K562 (cell line): ENCODE results near the gene LAT. TPM values are rescaled to one million over a fixed set of nuclear protein-coding genes. Genes with fewer than 3 reads are reported as not detected.
A peak's percentile ranks its signal among the peaks of the same experiment; 100 is the strongest.

Experiments
- ATAC-seq: fragments of 200-7000 bp; cut with Tn5 transposase; 3 replicates; pipeline ENCODE4 v1.9.1; 2020; ENCODE audit warnings: moderate library complexity
- BruUV-seq: library from RNA; stranded (reverse); fragments of 400-500 nt; replicated peaks from 2 replicates; lab custom pipeline; 2021; lab: Mats Ljungman, UMichigan
- CTCF ChIA-PET: fragments of 300-600 bp; formaldehyde crosslinking; extraction: SDS; loops from one replicate; lab custom pipeline; 2021; ENCODE audit warnings: low intra/inter-chr PET ratio; lab: Yijun Ruan, JAX
- POLR2A ChIA-PET: fragments of 300-600, 350-650 bp; sonication (Branson Sonifier 250); formaldehyde crosslinking; extraction: SDS; loops from one replicate; lab custom pipeline; 2021; ENCODE audit warnings: antibody characterized with exemption, inconsistent platforms; lab: Yijun Ruan, JAX
- DNase-seq, 4 experiments: peaks; one replicate each; pipeline versions ENCODE4 v3.0.0 to v3.0.0-alpha.2; 2011 to 2018; ENCODE audit warnings: low spot score in 3 of 4, mixed read lengths in 3 of 4; ENCODE audit errors: extremely low read depth in 1 of 4
- FAIRE-seq: peaks from 2 replicates; lab custom pipeline; 2011; peaks lifted over from hg19 to GRCh38; lab: Jason Lieb, UNC
- H2AFZ ChIP-seq: 2 replicates; pipeline ENCODE4 v1.6.0; 2011; ENCODE audit warnings: low read depth, low read length, control low read depth, inconsistent platforms
- H3K27ac ChIP-seq: fragments of 200-600 bp; 3 replicates; pipeline ENCODE4 v1.8.0; 2011; ENCODE audit warnings: low read depth, mild to moderate bottlenecking, control low read depth, inconsistent platforms, low read length, moderate library complexity, mixed read lengths; ENCODE audit errors: extremely low read depth
- H3K27me3 ChIP-seq, 2 experiments: fragments of 300-600 bp in 1 of 2; 2 replicates in 1 of 2; 3 replicates in 1 of 2; pipeline versions ENCODE4 v1.6.0 to v1.8.0; 2011; ENCODE audit warnings: inconsistent platforms in 2 of 2, low read length in 2 of 2, mild to moderate bottlenecking in 1 of 2, mixed read lengths in 1 of 2, moderate library complexity in 1 of 2; ENCODE audit not compliant: control insufficient read depth in 2 of 2, insufficient read depth in 2 of 2
- H3K36me3 ChIP-seq: fragments of 300-600 bp; 3 replicates; pipeline ENCODE4 v1.8.0; 2011; ENCODE audit warnings: mild to moderate bottlenecking, low read length, inconsistent platforms; ENCODE audit not compliant: control insufficient read depth, insufficient read depth
- H3K4me1 ChIP-seq, 2 experiments: fragments of 200-600 bp in 1 of 2; replicated peaks in 1 of 2; 2 replicates in 1 of 2; 3 replicates in 1 of 2; pipeline versions ENCODE4 v1.5.1 to v1.8.0; 2011; ENCODE audit warnings: inconsistent platforms in 2 of 2, low read length in 2 of 2, mild to moderate bottlenecking in 1 of 2, mixed read lengths in 1 of 2, moderate library complexity in 1 of 2; ENCODE audit not compliant: control insufficient read depth in 2 of 2, insufficient read depth in 2 of 2
- H3K4me2 ChIP-seq: 2 replicates; pipeline ENCODE4 v1.6.1; 2011; ENCODE audit warnings: low read length, control low read depth, inconsistent platforms, mixed read lengths; ENCODE audit not compliant: insufficient read depth
- H3K4me3 ChIP-seq: fragments of 200-600 bp; sonication (generic), shearing (Covaris generic); 2 replicates; pipeline ENCODE4 v1.5.1; 2016; ENCODE audit warnings: control low read depth, inconsistent platforms
- H3K79me2 ChIP-seq: fragments of 200-600 bp; 3 replicates; pipeline ENCODE4 v1.8.0; 2011; ENCODE audit warnings: low read length, inconsistent platforms; ENCODE audit not compliant: control insufficient read depth, insufficient read depth
- H3K9ac ChIP-seq, 2 experiments: 2 replicates each; pipeline versions ENCODE4 v1.6.0 to v1.6.1; 2011; ENCODE audit warnings: low read depth in 2 of 2, low read length in 2 of 2, control low read depth in 1 of 2, inconsistent platforms in 1 of 2, mild to moderate bottlenecking in 1 of 2, mixed read lengths in 1 of 2; ENCODE audit not compliant: insufficient read depth in 1 of 2
- H3K9me1 ChIP-seq: one replicate; pipeline ENCODE4 v1.6.0; 2011; ENCODE audit warnings: inconsistent platforms, mild to moderate bottlenecking, low read length, moderate library complexity; ENCODE audit not compliant: control insufficient read depth, insufficient read depth
- H3K9me3 ChIP-seq: replicated peaks from 2 replicates; pipeline ENCODE4 v1.5.1; 2011; ENCODE audit warnings: low read depth, low read length, inconsistent platforms; ENCODE audit not compliant: control insufficient read depth, insufficient read depth
- H4K20me1 ChIP-seq: replicated peaks from 2 replicates; pipeline ENCODE4 v1.6.1; 2011; ENCODE audit warnings: low read length, inconsistent platforms, mixed read lengths; ENCODE audit not compliant: control insufficient read depth, insufficient read depth
- ARID3B ChIP-seq: fragments of 250-450 bp; sonication (Bioruptor Pico); IDR thresholded peaks from 2 replicates; pipeline ENCODE4 v1.4.0; 2020; ENCODE audit warnings: borderline replicate concordance
- CUX1 ChIP-seq: fragments of 200-800 bp; sonication (Bioruptor generic); IDR thresholded peaks from 2 replicates; pipeline ENCODE4 v1.6.1; 2016; ENCODE audit warnings: missing genetic modification characterization, missing compliant biosample characterization
- MAZ ChIP-seq, 2 experiments: fragments of 450-650 bp in 1 of 2; sonication (generic) in 1 of 2; formaldehyde crosslinking; IDR thresholded peaks in 1 of 2; conservative IDR thresholded peaks in 1 of 2; 2 replicates each; pipeline versions ENCODE4 v1.4.0 to v1.5.0; 2020; ENCODE audit warnings: mild to moderate bottlenecking in 1 of 2, missing genetic modification reagents in 1 of 2
- NCOR1 ChIP-seq: fragments of 450-650 bp; IDR thresholded peaks from 2 replicates; pipeline ENCODE4 v1.6.1; 2016; ENCODE audit warnings: mild to moderate bottlenecking, moderate library complexity
- TRIM25 ChIP-seq: fragments of 450-650 bp; IDR thresholded peaks from 2 replicates; pipeline ENCODE4 v1.7.0; 2016; ENCODE audit warnings: borderline replicate concordance
- ZMIZ1 ChIP-seq, 2 experiments: fragments of 150-350 bp in 1 of 2; IDR thresholded peaks; 2 replicates each; pipeline ENCODE4 v1.6.1; 2012 to 2016; ENCODE audit warnings: low read depth in 2 of 2, low read length in 2 of 2, mild to moderate bottlenecking in 1 of 2, moderate library complexity in 1 of 2
- ZNF224 ChIP-seq: sonication (generic); formaldehyde crosslinking; IDR thresholded peaks from 2 replicates; pipeline ENCODE4 v1.8.0; 2022; ENCODE audit warnings: mild to moderate bottlenecking, missing genetic modification reagents
- ZZZ3 ChIP-seq: fragments of 450-650 bp; IDR thresholded peaks from 2 replicates; pipeline ENCODE4 v1.6.1; 2016; ENCODE audit warnings: antibody characterized with exemption, mild to moderate bottlenecking, moderate library complexity
- WGBS: fragments of 100-300 bp; shearing (Covaris generic); methylation state at CpG from one replicate; pipeline ENCODE4 v1.1.6; 2016; ENCODE audit warnings: low coverage, mixed read lengths; ENCODE audit not compliant: insufficient coverage; ENCODE audit errors: missing lambda C conversion rate; 5-methylcytosine and 5-hydroxymethylcytosine counted together
- in situ Hi-C: fragments of 300-500 bp; cut with MboI; formaldehyde crosslinking; loops from 4 replicates; pipeline ENCODE4 v1.15.0; 2018; ENCODE audit warnings: inconsistent platforms, mixed read lengths
- intact Hi-C: fragments of 100-400 bp; cut with micrococcal nuclease; formaldehyde crosslinking; loops from 2 replicates; pipeline ENCODE4 v1.14.2; 2022
- polyA plus RNA-seq, 8 experiments: library from polyadenylated mRNA; depleted of rRNA in 4 of 8; stranded (reverse) in 5 of 8; unstranded in 3 of 8; fragments of >200 nt; fragmentation: Nextera tagmentation in 2 of 8; fragmentation: Illumina TruSeq in 1 of 8; extraction: Ambion mirVana in 2 of 8; extraction: Trizol in 1 of 8; gene quantifications; 2 replicates each; pipeline versions ENCODE4 v1.2.1 to v1.2.3, GENCODE V29; 2011 to 2014; ENCODE audit warnings: inconsistent platforms in 1 of 8, missing spikeins in 1 of 8
- total RNA-seq, 7 experiments: library from RNA; depleted of rRNA in 6 of 7; stranded (reverse); fragments of >200 nt in 6 of 7; fragmentation: Illumina TruSeq in 2 of 7; extraction: Trizol in 2 of 7; gene quantifications; 2 replicates each; pipeline versions ENCODE4 v1.2.1 to v1.2.3, GENCODE V29; 2011 to 2021; ENCODE audit warnings: low replicate concordance in 1 of 7

The LAT gene
- total and polyA plus RNA-seq, 9 of the 15 experiments (the other 6 are each of a cell fraction or from before 2014, with no cell fraction given), result 0.40 to 4.2 (median 1.3) TPM

GRCh38 chr16:28951410-28951943 lies 33.4 kb upstream of the LAT start:
- in situ Hi-C loops, result loop anchor here (25.0 kb wide), 1 partner anchor 289 kb away; no protein-coding TSS in a partner anchor
- FAIRE-seq (no peak), ATAC-seq (peak; percentile 82), DNase-seq (peak in 2 of 4 experiments; percentile 62 to 73)
- Histone ChIP-seq H3K9me3 (no peaks in the 10 kb centered on the region), H3K4me2 (peak overlapping the region; percentile 82), H3K9ac (peak overlapping the region; percentile 92 to 96), H4K20me1 (no peaks in the 10 kb centered on the region), H3K36me3 (peaks cover 45% of the 10 kb centered on the region), H3K9me1 (no peaks in the 10 kb centered on the region), H2AFZ (peak overlapping the region; percentile 83; the same call in 1 of the 2 replicates), H3K4me3 (peak overlapping the region; percentile 100), H3K4me1 (peaks cover 7 to 21% of the 10 kb centered on the region in 2 experiments; a peak in 4 of 5 replicates), H3K79me2 (peaks cover 37% of the 10 kb centered on the region), H3K27me3 (no peaks in the 10 kb centered on the region), H3K27ac (peak overlapping the region; percentile 94)
- WGBS, result 1% methylated on average over 16 of the region's 17 CpGs
- POLR2A ChIA-PET, result interaction anchor here (0.6 to 1.0 kb wide), 2 partner anchors 10 to 85 kb away, joined by 3 read pairs; no protein-coding TSS in a partner anchor
- intact Hi-C loops, result no loop called here
- CTCF ChIA-PET, result no interaction called here
- BruUV-seq, result no TSS peak
- TF ChIP-seq TRIM25 (0 out of 2 replicates have a peak, but pooled peaks have one; percentile 34), CUX1 (CRISPR knock-in tag) (no peak), NCOR1 (no peak), ZNF224 (no peak), ARID3B (no peak), ZMIZ1 (IDR thresholded peaks at IDR 0.05; ENCODE audit: low read depth in 2 of 2, low read length in 2 of 2) (no peak), ZZZ3 (no peak), MAZ (CRISPR knock-in tag; conservative IDR thresholded peaks at IDR 0.05 in 1 of 2, IDR thresholded peaks at IDR 0.05 in 1 of 2) (0 out of 4 replicates have a peak, but pooled peaks of 1 of the 2 experiments have one; percentile 0)
